ENCODE results near the gene SERP2. TPM values are rescaled to one million over a fixed set of nuclear protein-coding genes. Genes with fewer than 3 reads are reported as not detected.

The SERP2 gene
- total RNA-seq, 4 donors from 2014 or later: 0.76 to 3.7 (median 1.7) TPM

- DNase-seq (no peak), ATAC-seq (no peak)
- H3K4me3 ChIP-seq: no peak overlapping the region
- in situ Hi-C loops (cut with MboI; ENCODE audit: low sequenced_read_pairs in 4 of 4) (no loop called here), intact Hi-C loops (cut with DNase I; ENCODE audit: low total_unique reads) (no loop called here)
- no peaks in the 10 kb centered on the region for H3K4me1 ChIP-seq
- no peak overlapping the region for H3K27ac ChIP-seq
- no peak for TF ChIP-seq POLR2A (IDR thresholded peaks at IDR 0.05)
- no peak for TF ChIP-seq CTCF (IDR thresholded peaks at IDR 0.05 in 4 of 5, conservative IDR thresholded peaks at IDR 0.05 in 1 of 5)
- no peaks in the 10 kb centered on the region for H3K9me3 ChIP-seq
- H3K36me3 ChIP-seq: no peaks in the 10 kb centered on the region
- H3K27me3 ChIP-seq: no peaks in the 10 kb centered on the region
These were observed 18.7 kb upstream of the SERP2 start for GRCh38 chr13:44354884-44355283.

- DNase-seq (no peak), ATAC-seq (no peak)
- Histone ChIP-seq H3K36me3 (no peaks in the 10 kb centered on the region), H3K9me3 (no peaks in the 10 kb centered on the region), H3K4me1 (no peaks in the 10 kb centered on the region), H3K27ac (no peak overlapping the region), H3K27me3 (no peaks in the 10 kb centered on the region), H3K4me3 (no peak overlapping the region)
- intact Hi-C loops (cut with DNase I; ENCODE audit: low total_unique reads): no loop called here
- no peak for TF ChIP-seq POLR2A (IDR thresholded peaks at IDR 0.05)
- TF ChIP-seq CTCF (IDR thresholded peaks at IDR 0.05 in 4 of 5, conservative IDR thresholded peaks at IDR 0.05 in 1 of 5): no peak
- in situ Hi-C loops (cut with MboI; ENCODE audit: low sequenced_read_pairs in 4 of 4): no loop called here
These were observed 18.0 kb upstream of the SERP2 start for GRCh38 chr13:44355621-44356020.

- Histone ChIP-seq H3K4me3 (no peak overlapping the region), H3K36me3 (no peaks in the 10 kb centered on the region), H3K27ac (no peak overlapping the region), H3K27me3 (no peaks in the 10 kb centered on the region), H3K4me1 (no peaks in the 10 kb centered on the region), H3K9me3 (no peaks in the 10 kb centered on the region)
- no peak for ATAC-seq
- in situ Hi-C loops (cut with MboI; ENCODE audit: low sequenced_read_pairs in 4 of 4): no loop called here
- no peak for DNase-seq
- intact Hi-C loops (cut with DNase I; ENCODE audit: low total_unique reads): no loop called here
- no peak for TF ChIP-seq POLR2A (IDR thresholded peaks at IDR 0.05)
- no peak for TF ChIP-seq CTCF (IDR thresholded peaks at IDR 0.05 in 4 of 5, conservative IDR thresholded peaks at IDR 0.05 in 1 of 5)
These were observed 13.6 kb upstream of the SERP2 start for GRCh38 chr13:44359983-44360375.

GRCh38 chr13:44362394-44363040, 11.1 kb upstream of the SERP2 start:
- no peaks in the 10 kb centered on the region for H3K9me3 ChIP-seq
- TF ChIP-seq POLR2A (IDR thresholded peaks at IDR 0.05) (no peak), CTCF (IDR thresholded peaks at IDR 0.05 in 4 of 5, conservative IDR thresholded peaks at IDR 0.05 in 1 of 5) (no peak)
- DNase-seq: no peak
- no peaks in the 10 kb centered on the region for H3K36me3 ChIP-seq
- in situ Hi-C loops (cut with MboI; ENCODE audit: low sequenced_read_pairs in 4 of 4) (no loop called here), intact Hi-C loops (cut with DNase I; ENCODE audit: low total_unique reads) (no loop called here)
- no peak overlapping the region for H3K27ac ChIP-seq
- no peak for ATAC-seq
- H3K4me1 ChIP-seq: no peaks in the 10 kb centered on the region
- H3K4me3 ChIP-seq: no peak overlapping the region
- H3K27me3 ChIP-seq: no peaks in the 10 kb centered on the region

All from gastrocnemius medialis (tissue), 4 donors.